ENCODE data around the gene KXD1.

- TF ChIP-seq CTCF (IDR thresholded peaks at IDR 0.05; ENCODE audit: insufficient read depth, low read length, poor library complexity, severe bottlenecking) = no peak
- no peak for TF ChIP-seq EZH2phosphoT487 (conservative IDR thresholded peaks at IDR 0.05; ENCODE audit: low read length)
Measured at GRCh38 chr19:18571564-18572344, 14.1 kb downstream of the KXD1 start, which contains the start of gene UBA52.

Data from SU-DHL-6 (cell line).